Common myeloid progenitor, CD34-positive (primary cell): ENCODE results near the gene OPN5. TPM values are rescaled to one million over a fixed set of nuclear protein-coding genes. Genes with fewer than 3 reads are reported as not detected.

ENCODE experiments used
- CTCF ChIA-PET: fragments of 350-600 bp; sonication (Branson Sonifier 250); formaldehyde crosslinking; loops from one replicate; lab custom pipeline; 2021; ENCODE audit warnings: antibody characterized with exemption; lab: Charles Lee
- POLR2A ChIA-PET: fragments of 350-600 bp; sonication (Branson Sonifier 250); formaldehyde crosslinking; loops from one replicate; lab custom pipeline; 2021; ENCODE audit warnings: antibody characterized with exemption; lab: Charles Lee
- DNase-seq, 3 donors: peaks; one replicate each; pipeline versions ENCODE4 v3.0.0 to v3.0.0-alpha.2; 2013
- H3K27ac ChIP-seq, 2 experiments: 1 replicate in 1 of 2; 2 replicates in 1 of 2; pipeline ENCODE4 v1.7.0; 2013; ENCODE audit warnings: inconsistent platforms in 2 of 2, low read length in 2 of 2, mild to moderate bottlenecking in 2 of 2, low read depth in 1 of 2, moderate library complexity in 1 of 2; ENCODE audit not compliant: severe bottlenecking in 2 of 2, insufficient read depth in 1 of 2, poor library complexity in 1 of 2
- H3K27me3 ChIP-seq, 5 experiments: replicated peaks in 2 of 5; 1 replicate in 3 of 5; 2 replicates in 2 of 5; pipeline versions ENCODE4 v1.6.1 to v1.7.0; 2013; ENCODE audit warnings: low read length in 4 of 5, mild to moderate bottlenecking in 2 of 5, moderate library complexity in 2 of 5, inconsistent platforms in 1 of 5; ENCODE audit not compliant: insufficient read depth in 5 of 5, control insufficient read depth in 4 of 5
- H3K36me3 ChIP-seq, 4 experiments: 1 replicate in 2 of 4; 2 replicates in 2 of 4; pipeline versions ENCODE4 v1.6.1 to v1.7.0; 2013; ENCODE audit warnings: low read length in 3 of 4, control low read depth in 1 of 4, mild to moderate bottlenecking in 1 of 4; ENCODE audit not compliant: control insufficient read depth in 4 of 4, insufficient read depth in 4 of 4
- H3K4me1 ChIP-seq, 4 experiments: 1 replicate in 3 of 4; 2 replicates in 1 of 4; pipeline versions ENCODE4 v1.6.1 to v1.7.1; 2013; ENCODE audit warnings: low read length in 3 of 4, mild to moderate bottlenecking in 3 of 4, control low read depth in 1 of 4, inconsistent platforms in 1 of 4, moderate library complexity in 1 of 4; ENCODE audit not compliant: control insufficient read depth in 4 of 4, insufficient read depth in 4 of 4; ENCODE audit errors: control extremely low read depth in 1 of 4
- H3K4me3 ChIP-seq, 7 experiments: 1 replicate in 4 of 7; 2 replicates in 3 of 7; pipeline versions ENCODE4 v1.5.1 to v1.7.0; 2013; ENCODE audit warnings: mild to moderate bottlenecking in 7 of 7, low read length in 6 of 7, moderate library complexity in 6 of 7, inconsistent platforms in 2 of 7, low read depth in 2 of 7, control low read depth in 1 of 7; ENCODE audit not compliant: insufficient read depth in 4 of 7, control insufficient read depth in 1 of 7; ENCODE audit errors: extremely low read depth in 1 of 7
- H3K9me3 ChIP-seq, 5 experiments: 1 replicate in 4 of 5; 2 replicates in 1 of 5; pipeline versions ENCODE4 v1.6.1 to v1.7.1; 2013; ENCODE audit warnings: low read length in 4 of 5, mild to moderate bottlenecking in 2 of 5, inconsistent platforms in 1 of 5, low read depth in 1 of 5, moderate library complexity in 1 of 5; ENCODE audit not compliant: control insufficient read depth in 4 of 5, insufficient read depth in 2 of 5; ENCODE audit errors: control extremely low read depth in 1 of 5
- WGBS: methylation state at CpG from one replicate; pipeline ENCODE4 v1.1.5; 2013; ENCODE audit not compliant: insufficient coverage; 5-methylcytosine and 5-hydroxymethylcytosine counted together
- polyA plus RNA-seq: library from polyadenylated mRNA; unstranded; fragments of 120-200 nt; gene quantifications from one replicate; pipeline ENCODE4 v1.2.1, GENCODE V29; 2013

The OPN5 gene
- not detected for polyA plus RNA-seq

GRCh38 chr6:47781732-47782131 lies at the start of gene OPN5:
Gene OPN5 (plus strand): TSS chr6:47782032. CDS start chr6:47782067, 35 bp downstream.
- DNase-seq = no peak
- Histone ChIP-seq H3K4me3 (no peak within 1 kb of the TSS), H3K4me1 (peaks cover 0 to 4% (median 0%) of the 10 kb centered on the region in 4 experiments), H3K9me3 (no peaks in the 10 kb centered on the region), H3K27ac (no peak within 1 kb of the TSS), H3K27me3 (peaks cover 0 to 6% (median 0%) of the 10 kb centered on the region in 5 experiments), H3K36me3 (no peaks in the 10 kb centered on the region)
- WGBS = 96% methylated on average over 8 of the region's 8 CpGs
- POLR2A ChIA-PET = no interaction called here
- CTCF ChIA-PET = interaction anchor here (0.8 to 2.6 kb wide), 4 partner anchors 10 to 151 kb away, joined by 3 to 23 read pairs (median 4); no protein-coding TSS in a partner anchor

- no CpG with 5 or more reads among the region's 2 CpGs for WGBS
- H3K4me1 ChIP-seq = no peaks in the 10 kb centered on the region
- peaks cover 0 to 17% (median 10%) of the 10 kb centered on the region in 5 experiments for H3K27me3 ChIP-seq
- DNase-seq = peak; percentile 42 to 69 (median 66)
- H3K27ac ChIP-seq = no peak overlapping the region
- POLR2A ChIA-PET = interaction anchor here (0.6 to 0.7 kb wide), 2 partner anchors 103 to 1721 kb away, joined by 3 to 4 read pairs; no protein-coding TSS in a partner anchor
- CTCF ChIA-PET = interaction anchor here (0.7 to 4.4 kb wide), 16 partner anchors 9 to 637 kb away, joined by 3 to 73 read pairs (median 4); no protein-coding TSS in a partner anchor
- no peaks in the 10 kb centered on the region for H3K36me3 ChIP-seq
- no peaks in the 10 kb centered on the region for H3K9me3 ChIP-seq
- no peak overlapping the region for H3K4me3 ChIP-seq
These were observed 47.8 kb upstream of the OPN5 start for GRCh38 chr6:47733879-47734558.

GRCh38 chr6:47734831-47735481 lies 46.9 kb upstream of the OPN5 start:
- POLR2A ChIA-PET = no interaction called here
- CTCF ChIA-PET = interaction anchor here (0.6 to 4.4 kb wide), 14 partner anchors 10 to 638 kb away, joined by 3 to 73 read pairs (median 4); no protein-coding TSS in a partner anchor
- Histone ChIP-seq H3K9me3 (no peaks in the 10 kb centered on the region), H3K27ac (no peak overlapping the region), H3K4me3 (no peak overlapping the region), H3K27me3 (peaks cover 0 to 11% (median 8%) of the 10 kb centered on the region in 5 experiments), H3K4me1 (no peaks in the 10 kb centered on the region), H3K36me3 (no peaks in the 10 kb centered on the region)
- no peak for DNase-seq
- WGBS = 90% methylated on average over 4 of the region's 4 CpGs

GRCh38 chr6:47736083-47736700 lies 45.6 kb upstream of the OPN5 start:
- no peak for DNase-seq
- H3K4me3 ChIP-seq = no peak overlapping the region
- ChIA-PET CTCF (interaction anchor here (1.7 kb wide), 1 partner anchor 105 kb away, joined by 6 read pairs; no protein-coding TSS in a partner anchor), POLR2A (no interaction called here)
- 74% methylated on average over 6 of the region's 7 CpGs for WGBS
- H3K36me3 ChIP-seq = no peaks in the 10 kb centered on the region
- no peak overlapping the region for H3K27ac ChIP-seq
- H3K4me1 ChIP-seq = no peaks in the 10 kb centered on the region
- no peaks in the 10 kb centered on the region for H3K9me3 ChIP-seq
- peaks cover 0 to 8% (median 6%) of the 10 kb centered on the region in 5 experiments for H3K27me3 ChIP-seq

- no peaks in the 10 kb centered on the region for H3K9me3 ChIP-seq
- no peaks in the 10 kb centered on the region for H3K36me3 ChIP-seq
- no peak overlapping the region for H3K27ac ChIP-seq
- 100% methylated on average over 2 of the region's 2 CpGs for WGBS
- ChIA-PET POLR2A (no interaction called here), CTCF (interaction anchor here (1.2 to 1.7 kb wide), 3 partner anchors 14 to 324 kb away, joined by 3 to 6 read pairs (median 3); no protein-coding TSS in a partner anchor)
- H3K27me3 ChIP-seq = peaks cover 0 to 8% (median 2%) of the 10 kb centered on the region in 5 experiments
- no peaks in the 10 kb centered on the region for H3K4me1 ChIP-seq
- no peak for DNase-seq
- no peak overlapping the region for H3K4me3 ChIP-seq
These were observed 44.4 kb upstream of the OPN5 start for GRCh38 chr6:47737406-47737805.

GRCh38 chr6:47740714-47741113 lies 41.1 kb upstream of the OPN5 start:
- ChIA-PET CTCF (no interaction called here), POLR2A (no interaction called here)
- 100% methylated on average over 1 of the region's 1 CpG for WGBS

More at GRCh38 chr6:47740714-47741113, 41.1 kb upstream of the OPN5 start:
- H3K36me3 ChIP-seq = no peaks in the 10 kb centered on the region
- peaks cover 0 to 2% (median 0%) of the 10 kb centered on the region in 5 experiments for H3K27me3 ChIP-seq
- H3K9me3 ChIP-seq = no peaks in the 10 kb centered on the region
- DNase-seq = no peak
- no peak overlapping the region for H3K4me3 ChIP-seq
- no peaks in the 10 kb centered on the region for H3K4me1 ChIP-seq
- no peak overlapping the region for H3K27ac ChIP-seq
